ENCODE data around the gene ZDHHC23.

DNA sequence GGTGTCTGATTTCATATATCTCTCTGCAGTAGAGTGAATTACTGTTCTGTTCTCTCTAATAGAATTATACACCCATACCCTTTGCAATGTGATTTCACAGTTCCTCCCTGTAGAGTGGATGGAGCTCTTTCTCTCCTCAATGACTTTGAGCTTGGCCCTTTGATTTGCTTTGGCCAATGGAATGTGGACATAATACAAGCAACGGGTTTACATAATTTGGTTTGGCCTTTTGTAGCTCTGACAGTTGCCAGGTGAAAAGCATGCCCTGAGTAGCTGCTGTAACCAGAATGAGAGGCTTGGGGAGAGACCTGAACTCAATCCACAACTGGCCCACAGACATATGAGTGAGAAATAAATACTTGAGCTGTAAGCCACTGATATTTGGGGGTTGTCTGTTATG, 32.1 kb downstream of the ZDHHC23 start:
- TF ChIP-seq, protein P1, sequence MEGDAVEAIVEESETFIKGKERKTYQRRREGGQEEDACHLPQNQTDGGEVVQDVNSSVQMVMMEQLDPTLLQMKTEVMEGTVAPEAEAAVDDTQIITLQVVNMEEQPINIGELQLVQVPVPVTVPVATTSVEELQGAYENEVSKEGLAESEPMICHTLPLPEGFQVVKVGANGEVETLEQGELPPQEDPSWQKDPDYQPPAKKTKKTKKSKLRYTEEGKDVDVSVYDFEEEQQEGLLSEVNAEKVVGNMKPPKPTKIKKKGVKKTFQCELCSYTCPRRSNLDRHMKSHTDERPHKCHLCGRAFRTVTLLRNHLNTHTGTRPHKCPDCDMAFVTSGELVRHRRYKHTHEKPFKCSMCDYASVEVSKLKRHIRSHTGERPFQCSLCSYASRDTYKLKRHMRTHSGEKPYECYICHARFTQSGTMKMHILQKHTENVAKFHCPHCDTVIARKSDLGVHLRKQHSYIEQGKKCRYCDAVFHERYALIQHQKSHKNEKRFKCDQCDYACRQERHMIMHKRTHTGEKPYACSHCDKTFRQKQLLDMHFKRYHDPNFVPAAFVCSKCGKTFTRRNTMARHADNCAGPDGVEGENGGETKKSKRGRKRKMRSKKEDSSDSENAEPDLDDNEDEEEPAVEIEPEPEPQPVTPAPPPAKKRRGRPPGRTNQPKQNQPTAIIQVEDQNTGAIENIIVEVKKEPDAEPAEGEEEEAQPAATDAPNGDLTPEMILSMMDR (conservative IDR thresholded peaks at IDR 0.05 in 1 of 2, IDR thresholded peaks at IDR 0.05 in 1 of 2; ENCODE audit: extremely low read depth in 1 of 2, insufficient read depth in 1 of 2, low read depth in 1 of 2, low read length in 2 of 2), result no peak
- no peak for TF ChIP-seq EZH2 (IDR thresholded peaks at IDR 0.05; ENCODE audit: borderline replicate concordance, low read length)

Data from mammary epithelial cell (primary cell).